ENCODE data around the gene GDI2.

GRCh38 chr10:5746197-5746596 lies 67.0 kb downstream of the GDI2 start:
- TF ChIP-seq POLR2AphosphoS5 (IDR thresholded peaks at IDR 0.05; ENCODE audit: low read depth, low read length) (no peak), POLR2A (IDR thresholded peaks at IDR 0.05; ENCODE audit: borderline replicate concordance, extremely low read depth, insufficient read depth, insufficient read length) (no peak), SIN3A (IDR thresholded peaks at IDR 0.05; ENCODE audit: low read depth) (no peak), EZH2 (IDR thresholded peaks at IDR 0.05) (no peak)
- TF ChIP-seq, protein P1, sequence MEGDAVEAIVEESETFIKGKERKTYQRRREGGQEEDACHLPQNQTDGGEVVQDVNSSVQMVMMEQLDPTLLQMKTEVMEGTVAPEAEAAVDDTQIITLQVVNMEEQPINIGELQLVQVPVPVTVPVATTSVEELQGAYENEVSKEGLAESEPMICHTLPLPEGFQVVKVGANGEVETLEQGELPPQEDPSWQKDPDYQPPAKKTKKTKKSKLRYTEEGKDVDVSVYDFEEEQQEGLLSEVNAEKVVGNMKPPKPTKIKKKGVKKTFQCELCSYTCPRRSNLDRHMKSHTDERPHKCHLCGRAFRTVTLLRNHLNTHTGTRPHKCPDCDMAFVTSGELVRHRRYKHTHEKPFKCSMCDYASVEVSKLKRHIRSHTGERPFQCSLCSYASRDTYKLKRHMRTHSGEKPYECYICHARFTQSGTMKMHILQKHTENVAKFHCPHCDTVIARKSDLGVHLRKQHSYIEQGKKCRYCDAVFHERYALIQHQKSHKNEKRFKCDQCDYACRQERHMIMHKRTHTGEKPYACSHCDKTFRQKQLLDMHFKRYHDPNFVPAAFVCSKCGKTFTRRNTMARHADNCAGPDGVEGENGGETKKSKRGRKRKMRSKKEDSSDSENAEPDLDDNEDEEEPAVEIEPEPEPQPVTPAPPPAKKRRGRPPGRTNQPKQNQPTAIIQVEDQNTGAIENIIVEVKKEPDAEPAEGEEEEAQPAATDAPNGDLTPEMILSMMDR (IDR thresholded peaks at IDR 0.05 in 2 of 3, conservative IDR thresholded peaks at IDR 0.05 in 1 of 3; ENCODE audit: borderline replicate concordance in 1 of 3, insufficient read depth in 1 of 3, low read depth in 2 of 3, low read length in 2 of 3), result no peak
